ENCODE data around the gene GRAMD4.

- TF ChIP-seq CTCF (IDR thresholded peaks at IDR 0.05; ENCODE audit: low read length) (no peak), EZH2 (optimal IDR thresholded peaks at IDR 0.05; ENCODE audit: low read depth, low read length) (no peak)
Measured at GRCh38 chr22:46641811-46642266, 21.7 kb downstream of the GRAMD4 start.

All from MM.1S (cell line).